ENCODE results near the gene MCRIP2.
A peak's percentile ranks its signal among the peaks of the same experiment; 100 is the strongest.

- TF ChIP-seq, protein P1, sequence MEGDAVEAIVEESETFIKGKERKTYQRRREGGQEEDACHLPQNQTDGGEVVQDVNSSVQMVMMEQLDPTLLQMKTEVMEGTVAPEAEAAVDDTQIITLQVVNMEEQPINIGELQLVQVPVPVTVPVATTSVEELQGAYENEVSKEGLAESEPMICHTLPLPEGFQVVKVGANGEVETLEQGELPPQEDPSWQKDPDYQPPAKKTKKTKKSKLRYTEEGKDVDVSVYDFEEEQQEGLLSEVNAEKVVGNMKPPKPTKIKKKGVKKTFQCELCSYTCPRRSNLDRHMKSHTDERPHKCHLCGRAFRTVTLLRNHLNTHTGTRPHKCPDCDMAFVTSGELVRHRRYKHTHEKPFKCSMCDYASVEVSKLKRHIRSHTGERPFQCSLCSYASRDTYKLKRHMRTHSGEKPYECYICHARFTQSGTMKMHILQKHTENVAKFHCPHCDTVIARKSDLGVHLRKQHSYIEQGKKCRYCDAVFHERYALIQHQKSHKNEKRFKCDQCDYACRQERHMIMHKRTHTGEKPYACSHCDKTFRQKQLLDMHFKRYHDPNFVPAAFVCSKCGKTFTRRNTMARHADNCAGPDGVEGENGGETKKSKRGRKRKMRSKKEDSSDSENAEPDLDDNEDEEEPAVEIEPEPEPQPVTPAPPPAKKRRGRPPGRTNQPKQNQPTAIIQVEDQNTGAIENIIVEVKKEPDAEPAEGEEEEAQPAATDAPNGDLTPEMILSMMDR (IDR thresholded peaks at IDR 0.05) = peak in 1 of 3 experiments; percentile 1
- no peak for TF ChIP-seq POLR2A (IDR thresholded peaks at IDR 0.05)
Observed at GRCh38 chr16:637081-638018, 4.3 kb upstream of the MCRIP2 start.
